ENCODE results near the gene ZNF264. TPM values are rescaled to one million over a fixed set of nuclear protein-coding genes. Genes with fewer than 3 reads are reported as not detected.
"Not testable (repeated sequence)": the region's sequence is repeated elsewhere in the genome, so short reads cannot be mapped to it uniquely, and the experiment has no call there.

Gene ZNF264
- total and polyA plus RNA-seq, 11 donors, result 3.4 to 30.1 (median 17.4) TPM

GRCh38 chr19:57190301-57190700, 999 bp upstream of the ZNF264 start:
- intact Hi-C loops (cut with DNase I), result loop anchor here in 2 of 10 donors (2.0 to 5.0 kb wide), 2 partner anchors 18 to 52 kb away; partner anchors contain the start of gene ZNF805 (in 1 of the 2)

GRCh38 chr19:57192077-57192420, 749 bp downstream of the ZNF264 start:
- ATAC-seq (peak in 1 of 4 donors; percentile 3), DNase-seq (no peak)
- TF ChIP-seq CTCF (IDR thresholded peaks at IDR 0.05) (no peak), POLR2A (IDR thresholded peaks at IDR 0.05) (no peak)
- Histone ChIP-seq H3K4me3 (peak overlapping the region; percentile 83 to 100 (median 98)), H3K4me1 (peaks cover 0 to 29% (median 19%) of the 10 kb centered on the region in 12 donors), H3K36me3 (peaks cover 0 to 44% (median 38%) of the 10 kb centered on the region in 9 donors), H3K27ac (peak overlapping the region; percentile 64 to 96 (median 89)), H3K9me3 (no peaks in the 10 kb centered on the region), H3K27me3 (no peaks in the 10 kb centered on the region)
- intact Hi-C loops (cut with DNase I), result loop anchor here in 1 of 10 donors (5.0 kb wide), 1 partner anchor 50 kb away; the partner anchor contains the start of gene ZNF805
- 1 to 5% (median 2%) methylated on average over 9 of the region's 9 CpGs for WGBS, 4 donors

More at GRCh38 chr19:57190301-57190700, 999 bp upstream of the ZNF264 start:
- no peak for TF ChIP-seq POLR2A (IDR thresholded peaks at IDR 0.05)
- no peak for TF ChIP-seq CTCF (IDR thresholded peaks at IDR 0.05)
- ATAC-seq, result no peak
- DNase-seq, result no peak
- peaks cover 0 to 29% (median 19%) of the 10 kb centered on the region in 12 donors for H3K4me1 ChIP-seq
- WGBS, 4 donors, result 74 to 88% (median 83%) methylated on average over 3 of the region's 3 CpGs
- H3K4me3 ChIP-seq, result peak overlapping the region in 1 of 12 donors; percentile 99
- H3K27me3 ChIP-seq, result no peaks in the 10 kb centered on the region
- no peaks in the 10 kb centered on the region for H3K9me3 ChIP-seq
- no peak overlapping the region for H3K27ac ChIP-seq
- H3K36me3 ChIP-seq, result peaks cover 0 to 27% (median 20%) of the 10 kb centered on the region in 9 donors

- peaks cover 0 to 29% (median 19%) of the 10 kb centered on the region in 12 donors for H3K4me1 ChIP-seq
- H3K4me3 ChIP-seq, result peak overlapping the region in 10 of 12 donors; percentile 83 to 99 (median 97)
- H3K27ac ChIP-seq, result no peak overlapping the region
- 83 to 85% (median 84%) methylated on average over 5 of the region's 5 CpGs for WGBS, 4 donors
- no peaks in the 10 kb centered on the region for H3K9me3 ChIP-seq
- intact Hi-C loops (cut with DNase I), result loop anchor here in 1 of 10 donors (5.0 kb wide), 1 partner anchor 49 kb away; the partner anchor contains the start of gene ZNF805
- ATAC-seq (no peak), DNase-seq (no peak)
- TF ChIP-seq POLR2A (IDR thresholded peaks at IDR 0.05), result no peak
- no peak for TF ChIP-seq CTCF (IDR thresholded peaks at IDR 0.05)
- H3K27me3 ChIP-seq, result no peaks in the 10 kb centered on the region
- peaks cover 0 to 54% (median 47%) of the 10 kb centered on the region in 9 donors for H3K36me3 ChIP-seq
Observed at GRCh38 chr19:57192993-57193392, 1.7 kb downstream of the ZNF264 start.

- DNase-seq; H3K9me3 ChIP-seq; intact Hi-C loops (cut with DNase I); H3K4me3 ChIP-seq; H3K27ac ChIP-seq; H3K27me3 ChIP-seq; ATAC-seq: not testable (repeated sequence)
- peaks cover 0 to 98% (median 84%) of the 10 kb centered on the region in 9 donors for H3K36me3 ChIP-seq
- 94 to 96% (median 95%) methylated on average over 6 of the region's 6 CpGs for WGBS, 4 donors
- H3K4me1 ChIP-seq, result peaks cover 0 to 25% (median 10%) of the 10 kb centered on the region in 12 donors
Observed at GRCh38 chr19:57197874-57198273, 6.6 kb downstream of the ZNF264 start.

GRCh38 chr19:57202160-57202559, 10.9 kb downstream of the ZNF264 start:
- no peak overlapping the region for H3K4me3 ChIP-seq
- 76 to 92% (median 86%) methylated on average over 5 of the region's 5 CpGs for WGBS, 4 donors
- intact Hi-C loops (cut with DNase I), result no loop called here
- ATAC-seq (no peak), DNase-seq (no peak)
- peaks cover 0 to 91% (median 72%) of the 10 kb centered on the region in 9 donors for H3K36me3 ChIP-seq
- H3K4me1 ChIP-seq, result peaks cover 0 to 14% (median 3%) of the 10 kb centered on the region in 12 donors
- no peaks in the 10 kb centered on the region for H3K9me3 ChIP-seq
- no peak for TF ChIP-seq CTCF (IDR thresholded peaks at IDR 0.05)
- no peak for TF ChIP-seq POLR2A (IDR thresholded peaks at IDR 0.05)
- H3K27ac ChIP-seq, result no peak overlapping the region
- no peaks in the 10 kb centered on the region for H3K27me3 ChIP-seq

Measured in heart left ventricle (tissue), 16 donors.